GM12878 (cell line): ENCODE data around the gene MRM3. TPM values are rescaled to one million over a fixed set of nuclear protein-coding genes. Genes with fewer than 3 reads are reported as not detected.

Source experiments
- ATAC-seq: fragments of 200-7000 bp; cut with Tn5 transposase; 3 replicates; pipeline ENCODE4 v1.9.1; 2020; ENCODE audit warnings: mild to moderate bottlenecking, moderate library complexity
- BruUV-seq: library from RNA; stranded (reverse); fragments of 400-500 nt; replicated peaks from 2 replicates; lab custom pipeline; 2021; lab: Mats Ljungman, UMichigan
- CTCF ChIA-PET: fragments of 300-600 bp; sonication (Branson Sonifier 250); formaldehyde crosslinking; extraction: SDS; loops from one replicate; lab custom pipeline; 2021; ENCODE audit warnings: inconsistent platforms; lab: Yijun Ruan, JAX
- POLR2A ChIA-PET: fragments of 350-600 bp; formaldehyde crosslinking; extraction: SDS; loops from one replicate; lab custom pipeline; 2021; ENCODE audit warnings: inconsistent platforms; lab: Charles Lee
- RAD21 ChIA-PET: fragments of 300-600 bp; sonication (Branson Sonifier 250); formaldehyde crosslinking; loops from one replicate; lab custom pipeline; 2023; ENCODE audit warnings: antibody characterized with exemption; ENCODE audit not compliant: unreplicated experiment; lab: Charles Lee
- SMC1A ChIA-PET: fragments of 300-600 bp; sonication (Branson Sonifier 250); formaldehyde crosslinking; loops from one replicate; lab custom pipeline; 2023; ENCODE audit not compliant: unreplicated experiment, uncharacterized antibody; lab: Charles Lee
- DNase-seq: peaks from one replicate; pipeline ENCODE4 v3.0.0-alpha.2; 2011; ENCODE audit warnings: low read depth, low spot score
- FAIRE-seq: peaks from 3 replicates; lab custom pipeline; 2011; peaks lifted over from hg19 to GRCh38; lab: Jason Lieb, UNC
- H2AFZ ChIP-seq: 2 replicates; pipeline ENCODE4 v1.6.0; 2011; ENCODE audit warnings: low read depth, low read length, control low read depth; ENCODE audit not compliant: control insufficient read depth
- H3K27ac ChIP-seq: 2 replicates; pipeline ENCODE4 v1.5.1; 2011; ENCODE audit warnings: control low read depth; ENCODE audit not compliant: control insufficient read depth, insufficient read depth
- H3K27me3 ChIP-seq, 2 experiments: replicated peaks in 1 of 2; 2 replicates each; pipeline versions ENCODE4 v1.6.0 to v1.6.1; 2011; ENCODE audit warnings: low read length in 1 of 2; ENCODE audit not compliant: control insufficient read depth in 2 of 2, insufficient read depth in 2 of 2
- H3K36me3 ChIP-seq, 2 experiments: 2 replicates each; pipeline ENCODE4 v1.5.1; 2011; ENCODE audit warnings: low read length in 1 of 2; ENCODE audit not compliant: control insufficient read depth in 2 of 2, insufficient read depth in 2 of 2
- H3K4me1 ChIP-seq: 2 replicates; pipeline ENCODE4 v1.6.1; 2011; ENCODE audit warnings: mild to moderate bottlenecking, low read length, moderate library complexity, mixed read lengths; ENCODE audit not compliant: control insufficient read depth, insufficient read depth
- H3K4me2 ChIP-seq: 2 replicates; pipeline ENCODE4 v1.6.0; 2011; ENCODE audit warnings: control low read depth; ENCODE audit not compliant: control insufficient read depth, insufficient read depth
- H3K4me3 ChIP-seq: fragments of 200-600 bp; sonication (generic); 2 replicates; pipeline ENCODE4 v1.5.1; 2016
- H3K79me2 ChIP-seq: 2 replicates; pipeline ENCODE4 v1.6.0; 2011; ENCODE audit warnings: low read length; ENCODE audit not compliant: control insufficient read depth, insufficient read depth
- H3K9ac ChIP-seq: 2 replicates; pipeline ENCODE4 v1.8.0; 2011; ENCODE audit warnings: low read length, control low read depth, mixed read lengths; ENCODE audit not compliant: control insufficient read depth, insufficient read depth
- H3K9me3 ChIP-seq: replicated peaks from 3 replicates; pipeline ENCODE4 v1.5.1; 2011; ENCODE audit warnings: mild to moderate bottlenecking, low read length; ENCODE audit not compliant: control insufficient read depth, insufficient read depth
- H4K20me1 ChIP-seq: 2 replicates; pipeline ENCODE4 v1.6.0; 2011; ENCODE audit not compliant: control insufficient read depth, insufficient read depth
- BRCA1 ChIP-seq: IDR thresholded peaks from 2 replicates; pipeline ENCODE4 v1.6.1; 2011; ENCODE audit warnings: low read depth, low read length, improper control_type of control experiment
- CBX3 ChIP-seq: fragments of 200-600 bp; sonication (generic); IDR thresholded peaks from 2 replicates; pipeline ENCODE4 v1.6.1; 2016; ENCODE audit warnings: low read depth, borderline replicate concordance
- CHD4 ChIP-seq: fragments of 200-600 bp; sonication (generic); IDR thresholded peaks from 2 replicates; pipeline ENCODE4 v1.6.1; 2016; ENCODE audit warnings: mild to moderate bottlenecking
- ELK1 ChIP-seq: IDR thresholded peaks from 2 replicates; pipeline ENCODE4 v1.6.1; 2012; ENCODE audit warnings: low read depth, low read length, improper control_type of control experiment
- ETV6 ChIP-seq, 2 experiments: fragments of 450-650 bp in 1 of 2; IDR thresholded peaks in 1 of 2; conservative IDR thresholded peaks in 1 of 2; 2 replicates each; pipeline ENCODE4 v1.6.1; 2014; ENCODE audit warnings: antibody characterized with exemption in 1 of 2, borderline replicate concordance in 1 of 2, low read depth in 1 of 2, mild to moderate bottlenecking in 1 of 2, moderate library complexity in 1 of 2
- HDGF ChIP-seq: fragments of 450-650 bp; IDR thresholded peaks from 2 replicates; pipeline ENCODE4 v1.6.1; 2016; ENCODE audit warnings: antibody characterized with exemption
- IKZF1 ChIP-seq: fragments of 450-650 bp; conservative IDR thresholded peaks from 2 replicates; pipeline ENCODE4 v1.6.1; 2017; ENCODE audit warnings: antibody characterized with exemption, mild to moderate bottlenecking
- NFIC ChIP-seq: IDR thresholded peaks from 2 replicates; pipeline ENCODE4 v1.6.1; 2012; ENCODE audit warnings: low read depth, mild to moderate bottlenecking, inconsistent platforms, low read length, moderate library complexity
- NFYB ChIP-seq: IDR thresholded peaks from 2 replicates; pipeline ENCODE4 v1.6.1; 2011; ENCODE audit warnings: low read depth, mild to moderate bottlenecking, low read length, improper control_type of control experiment, moderate library complexity; ENCODE audit not compliant: insufficient read depth
- PAX5 ChIP-seq: IDR thresholded peaks from 2 replicates; pipeline ENCODE4 v1.6.1; 2011; ENCODE audit warnings: low read depth, low read length, borderline replicate concordance
- PAX8 ChIP-seq: fragments of 450-650 bp; IDR thresholded peaks from 2 replicates; pipeline ENCODE4 v1.6.1; 2017; ENCODE audit warnings: mild to moderate bottlenecking, moderate library complexity
- POLR2AphosphoS2 ChIP-seq: IDR thresholded peaks from 2 replicates; pipeline ENCODE4 v1.6.1; 2011; ENCODE audit warnings: low read depth, mild to moderate bottlenecking, low read length, improper control_type of control experiment, moderate library complexity
- RB1 ChIP-seq: fragments of 450-650 bp; formaldehyde crosslinking; IDR thresholded peaks from 2 replicates; pipeline ENCODE4 v1.6.1; 2017; ENCODE audit warnings: mild to moderate bottlenecking, borderline replicate concordance
- RFX5 ChIP-seq: IDR thresholded peaks from 2 replicates; pipeline ENCODE4 v1.6.1; 2011; ENCODE audit warnings: low read depth, low read length, improper control_type of control experiment
- STAT3 ChIP-seq: IDR thresholded peaks from 2 replicates; pipeline ENCODE4 v1.6.1; 2011; ENCODE audit warnings: low read depth, low read length, improper control_type of control experiment
- USF1 ChIP-seq: IDR thresholded peaks from 2 replicates; pipeline ENCODE4 v1.6.1; 2011; ENCODE audit warnings: borderline replicate concordance, low read depth, mild to moderate bottlenecking, moderate library complexity, mixed read lengths, low read length; ENCODE audit not compliant: insufficient read depth; ENCODE audit errors: extremely low read length
- ZNF274 ChIP-seq: IDR thresholded peaks from one replicate; pipeline ENCODE4 v1.8.0; 2011; ENCODE audit not compliant: insufficient read length, insufficient read depth
- ZNF384 ChIP-seq: IDR thresholded peaks from 2 replicates; pipeline ENCODE4 v1.6.1; 2012; ENCODE audit warnings: low read depth, mild to moderate bottlenecking, low read length, improper control_type of control experiment, borderline replicate concordance
- WGBS: methylation state at CpG from one replicate; pipeline ENCODE4 v1.1.6; 2016; ENCODE audit warnings: low lambda C conversion rate; ENCODE audit not compliant: insufficient replicate concordance, insufficient coverage; ENCODE audit errors: missing lambda C conversion rate; 5-methylcytosine and 5-hydroxymethylcytosine counted together
- in situ Hi-C: fragments of 300-500 bp; cut with MboI; formaldehyde crosslinking; loops from 9 replicates; pipeline ENCODE4 v1.14.3; 2018; ENCODE audit warnings: mixed read lengths
- intact Hi-C: fragments of 100-400 bp; cut with micrococcal nuclease; formaldehyde crosslinking; loops from one replicate; pipeline ENCODE4 v1.14.2; 2022; ENCODE audit not compliant: unreplicated experiment
- polyA plus RNA-seq, 11 experiments: library from polyadenylated mRNA; depleted of rRNA in 4 of 11; unstranded in 6 of 11; stranded (reverse) in 5 of 11; fragments of >200 nt; fragmentation: Nextera tagmentation in 4 of 11; fragmentation: Illumina TruSeq in 1 of 11; extraction: Ambion mirVana in 4 of 11; extraction: Trizol in 1 of 11; gene quantifications; 1 replicate in 1 of 11; 2 replicates in 10 of 11; pipeline versions ENCODE4 v1.2.1 to v1.2.3, GENCODE V29; 2011 to 2016; ENCODE audit warnings: inconsistent platforms in 2 of 11, missing spikeins in 2 of 11, low read depth in 1 of 11
- total RNA-seq, 4 experiments: library from RNA; depleted of rRNA in 3 of 4; stranded (reverse); fragments of >200 nt in 3 of 4; fragmentation: Illumina TruSeq in 1 of 4; extraction: Trizol in 1 of 4; gene quantifications; 2 replicates each; pipeline versions ENCODE4 v1.2.1 to v1.2.3, GENCODE V29; 2013 to 2021
- TF ChIP-seq, protein P1 (sequence below): fragments of 450-650 bp; IDR thresholded peaks from 2 replicates; pipeline ENCODE4 v1.6.1; 2017; ENCODE audit warnings: antibody characterized with exemption, mild to moderate bottlenecking, moderate library complexity
- TF ChIP-seq, protein P2 (sequence below): fragments of 450-650 bp; IDR thresholded peaks from 2 replicates; pipeline ENCODE4 v1.6.1; 2017; ENCODE audit warnings: low read depth, mild to moderate bottlenecking, moderate library complexity

MRM3 gene
- total and polyA plus RNA-seq, 10 of the 15 experiments (the other 5 are each of a cell fraction or from before 2014, with no cell fraction given), result 2.3 to 48.9 (median 26.6) TPM

DNA sequence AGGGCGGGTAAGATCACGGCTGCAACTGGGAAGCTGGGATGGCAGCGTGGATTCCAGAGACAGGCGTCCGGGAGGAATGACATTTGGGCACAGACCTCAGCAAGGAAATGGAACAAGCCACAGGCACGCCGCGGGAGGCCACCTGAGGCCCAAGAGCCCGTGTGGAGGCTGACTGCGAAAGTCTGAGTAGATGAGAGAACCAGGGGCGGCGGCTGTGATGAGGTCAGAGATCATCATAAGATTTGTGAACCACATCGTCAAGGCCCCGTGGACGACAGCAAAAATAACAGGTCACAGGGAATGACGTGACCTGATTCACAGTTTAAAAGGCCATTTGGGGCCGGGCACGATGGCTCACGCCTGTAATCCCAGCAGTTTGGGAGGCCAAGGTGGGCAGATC is 48.2 kb downstream of the MRM3 start:
- H3K9ac ChIP-seq, result no peak overlapping the region
- in situ Hi-C loops (no loop called here), intact Hi-C loops (no loop called here)
- no peaks in the 10 kb centered on the region for H3K36me3 ChIP-seq
- TF ChIP-seq CBX3 (no peak), HDGF (no peak), NFIC (no peak), ELK1 (no peak), USF1 (no peak), IKZF1 (no peak), PAX5 (no peak), PAX8 (no peak), ZNF274 (no peak), BRCA1 (no peak), STAT3 (no peak), NFYB (no peak), ZNF384 (no peak), CHD4 (no peak), RFX5 (no peak), RB1 (no peak), ETV6 (conservative IDR thresholded peaks at IDR 0.05 in 1 of 2, IDR thresholded peaks at IDR 0.05 in 1 of 2; ENCODE audit: borderline replicate concordance in 1 of 2, low read depth in 1 of 2) (no peak), POLR2AphosphoS2 (no peak)
- TF ChIP-seq, protein P1, sequence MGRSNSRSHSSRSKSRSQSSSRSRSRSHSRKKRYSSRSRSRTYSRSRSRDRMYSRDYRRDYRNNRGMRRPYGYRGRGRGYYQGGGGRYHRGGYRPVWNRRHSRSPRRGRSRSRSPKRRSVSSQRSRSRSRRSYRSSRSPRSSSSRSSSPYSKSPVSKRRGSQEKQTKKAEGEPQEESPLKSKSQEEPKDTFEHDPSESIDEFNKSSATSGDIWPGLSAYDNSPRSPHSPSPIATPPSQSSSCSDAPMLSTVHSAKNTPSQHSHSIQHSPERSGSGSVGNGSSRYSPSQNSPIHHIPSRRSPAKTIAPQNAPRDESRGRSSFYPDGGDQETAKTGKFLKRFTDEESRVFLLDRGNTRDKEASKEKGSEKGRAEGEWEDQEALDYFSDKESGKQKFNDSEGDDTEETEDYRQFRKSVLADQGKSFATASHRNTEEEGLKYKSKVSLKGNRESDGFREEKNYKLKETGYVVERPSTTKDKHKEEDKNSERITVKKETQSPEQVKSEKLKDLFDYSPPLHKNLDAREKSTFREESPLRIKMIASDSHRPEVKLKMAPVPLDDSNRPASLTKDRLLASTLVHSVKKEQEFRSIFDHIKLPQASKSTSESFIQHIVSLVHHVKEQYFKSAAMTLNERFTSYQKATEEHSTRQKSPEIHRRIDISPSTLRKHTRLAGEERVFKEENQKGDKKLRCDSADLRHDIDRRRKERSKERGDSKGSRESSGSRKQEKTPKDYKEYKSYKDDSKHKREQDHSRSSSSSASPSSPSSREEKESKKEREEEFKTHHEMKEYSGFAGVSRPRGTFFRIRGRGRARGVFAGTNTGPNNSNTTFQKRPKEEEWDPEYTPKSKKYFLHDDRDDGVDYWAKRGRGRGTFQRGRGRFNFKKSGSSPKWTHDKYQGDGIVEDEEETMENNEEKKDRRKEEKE, result no peak
- TF ChIP-seq, protein P2, sequence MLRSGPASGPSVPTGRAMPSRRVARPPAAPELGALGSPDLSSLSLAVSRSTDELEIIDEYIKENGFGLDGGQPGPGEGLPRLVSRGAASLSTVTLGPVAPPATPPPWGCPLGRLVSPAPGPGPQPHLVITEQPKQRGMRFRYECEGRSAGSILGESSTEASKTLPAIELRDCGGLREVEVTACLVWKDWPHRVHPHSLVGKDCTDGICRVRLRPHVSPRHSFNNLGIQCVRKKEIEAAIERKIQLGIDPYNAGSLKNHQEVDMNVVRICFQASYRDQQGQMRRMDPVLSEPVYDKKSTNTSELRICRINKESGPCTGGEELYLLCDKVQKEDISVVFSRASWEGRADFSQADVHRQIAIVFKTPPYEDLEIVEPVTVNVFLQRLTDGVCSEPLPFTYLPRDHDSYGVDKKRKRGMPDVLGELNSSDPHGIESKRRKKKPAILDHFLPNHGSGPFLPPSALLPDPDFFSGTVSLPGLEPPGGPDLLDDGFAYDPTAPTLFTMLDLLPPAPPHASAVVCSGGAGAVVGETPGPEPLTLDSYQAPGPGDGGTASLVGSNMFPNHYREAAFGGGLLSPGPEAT, result no peak
- H4K20me1 ChIP-seq, result no peaks in the 10 kb centered on the region
- BruUV-seq, result no TSS peak
- ATAC-seq (no peak), FAIRE-seq (no peak), DNase-seq (no peak)
- no peak overlapping the region for H3K4me3 ChIP-seq
- no peaks in the 10 kb centered on the region for H3K79me2 ChIP-seq
- ChIA-PET RAD21 (no interaction called here), POLR2A (no interaction called here), CTCF (no interaction called here), SMC1A (no interaction called here)
- H3K27me3 ChIP-seq, result no peaks in the 10 kb centered on the region
- no peak overlapping the region for H2AFZ ChIP-seq
- H3K4me2 ChIP-seq, result no peak overlapping the region
- H3K9me3 ChIP-seq, result no peaks in the 10 kb centered on the region; the same call in 2 of the 3 replicates
- no peak overlapping the region for H3K27ac ChIP-seq
- no peaks in the 10 kb centered on the region for H3K4me1 ChIP-seq
- 65% methylated on average over 19 of the region's 19 CpGs for WGBS
